NCI-H1417 (cell line): ENCODE measurements around the gene CFAP99.
"Not testable (repeated sequence)": the region's sequence is repeated elsewhere in the genome, so short reads cannot be mapped to it uniquely, and the experiment has no call there.

Source experiments
- DNase-seq, 3 experiments: peaks; one replicate each; lab custom pipeline; 2025; lab: John Stamatoyannopoulos, UW

CFAP99 gene

DNA sequence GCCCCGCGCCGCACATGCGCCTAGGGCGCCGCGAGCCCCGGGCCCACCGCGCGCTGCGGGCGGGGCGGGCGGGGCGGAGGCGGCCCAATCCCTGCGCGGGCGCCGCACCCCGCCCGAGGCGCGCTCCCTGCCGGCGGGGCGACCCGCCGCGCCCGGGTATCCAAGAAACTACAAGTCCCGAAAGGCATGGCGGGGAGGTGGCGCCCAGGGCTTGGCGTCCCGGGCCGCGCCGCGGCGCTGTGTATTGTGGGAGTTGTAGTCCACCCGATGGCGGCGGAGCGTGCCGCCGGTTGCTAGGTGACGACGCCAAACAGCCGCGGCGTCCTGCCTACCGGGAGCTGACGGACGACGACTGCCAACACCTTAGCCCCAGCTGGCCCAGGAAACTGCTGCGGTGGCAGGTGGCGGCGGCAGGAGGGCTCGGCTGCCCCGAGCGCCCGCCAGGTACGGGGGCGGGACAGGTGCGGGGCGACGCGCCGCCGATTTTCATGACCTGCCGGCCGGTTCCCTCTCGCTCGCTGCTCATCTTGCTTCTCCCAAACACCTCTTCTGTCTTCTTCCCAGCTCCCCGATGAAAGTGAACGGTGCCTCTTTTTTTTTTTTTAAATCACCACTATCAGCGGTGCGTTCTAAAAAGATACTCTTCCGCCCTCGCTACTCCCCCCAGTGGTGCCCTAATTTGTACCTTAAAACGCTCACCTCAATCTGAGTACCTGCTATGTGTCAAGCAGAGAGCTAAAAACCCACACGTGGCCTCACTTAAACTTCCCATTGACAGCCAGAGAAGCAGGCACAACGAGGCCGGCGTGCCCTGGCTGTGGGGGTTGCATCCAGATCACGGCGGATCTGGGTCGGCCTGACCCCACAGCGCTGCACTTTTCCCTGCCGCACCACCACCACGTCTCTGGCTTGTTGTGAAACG, at the start of gene CFAP99:
Gene CFAP99, plus strand, starts transcription at position 306 of the 922 bp plus-strand sequence.
- peak; percentile 97 to 99 (median 97) for DNase-seq

- no peak for DNase-seq
Measured at GRCh38 chr4:2370597-2371320, 48.0 kb upstream of the CFAP99 start.

DNA sequence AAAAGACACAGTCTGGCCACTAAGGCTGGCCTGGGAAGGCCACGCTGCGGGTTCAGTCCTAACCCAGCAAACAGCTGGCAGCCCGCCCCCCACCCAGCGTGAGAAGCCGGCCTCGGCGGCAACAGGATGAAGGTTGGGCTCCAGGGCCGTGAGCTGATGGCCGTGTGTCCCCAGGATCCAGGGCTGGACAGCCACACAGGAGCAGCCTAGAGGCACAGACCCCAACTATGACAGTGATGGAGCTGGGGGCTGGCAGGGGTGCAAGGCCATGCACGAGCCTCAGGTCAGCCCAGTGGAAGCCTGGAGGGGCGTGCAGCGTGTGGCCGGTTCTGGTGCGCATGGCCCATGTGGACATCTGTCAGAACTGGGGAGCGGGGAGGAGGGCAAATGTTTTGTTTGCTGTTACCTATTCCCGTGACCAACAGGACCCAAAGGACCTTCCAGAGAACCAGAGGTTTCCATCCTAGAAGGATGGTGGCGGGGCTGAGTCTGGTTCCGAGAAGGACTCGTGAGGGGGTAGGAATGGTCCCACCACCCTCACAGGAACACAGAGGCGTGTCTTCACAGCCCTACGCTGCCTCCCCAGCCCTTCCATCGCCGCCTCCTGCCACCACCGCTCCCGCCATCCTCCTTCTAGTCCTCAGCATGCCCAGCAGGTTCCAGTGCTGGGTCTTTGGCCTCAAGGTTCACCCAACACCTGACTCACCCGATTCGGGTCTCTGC, 46.8 kb upstream of the CFAP99 start:
- DNase-seq = no peak

GRCh38 chr4:2372488-2373030, 46.2 kb upstream of the CFAP99 start:
- DNase-seq = no peak

DNA sequence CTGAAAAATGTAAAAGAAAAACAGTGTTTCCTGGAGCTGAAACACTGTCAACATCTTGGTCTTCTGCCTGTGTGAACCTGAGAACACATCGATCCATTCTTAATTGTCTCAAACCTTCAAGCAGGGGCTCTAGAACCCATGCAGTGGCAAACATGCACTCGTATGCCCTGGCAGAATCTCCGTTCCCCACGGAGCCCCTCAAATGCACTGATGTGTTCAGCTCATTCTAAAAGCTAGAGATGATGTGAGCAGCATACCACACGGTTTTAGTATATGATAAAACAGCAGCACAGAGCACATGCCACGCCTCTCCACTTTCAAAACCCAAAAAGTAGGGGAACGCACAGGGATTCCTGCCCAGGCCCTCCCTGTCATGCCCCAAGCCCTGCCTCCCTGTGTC, 45.2 kb upstream of the CFAP99 start:
- no peak for DNase-seq

DNA sequence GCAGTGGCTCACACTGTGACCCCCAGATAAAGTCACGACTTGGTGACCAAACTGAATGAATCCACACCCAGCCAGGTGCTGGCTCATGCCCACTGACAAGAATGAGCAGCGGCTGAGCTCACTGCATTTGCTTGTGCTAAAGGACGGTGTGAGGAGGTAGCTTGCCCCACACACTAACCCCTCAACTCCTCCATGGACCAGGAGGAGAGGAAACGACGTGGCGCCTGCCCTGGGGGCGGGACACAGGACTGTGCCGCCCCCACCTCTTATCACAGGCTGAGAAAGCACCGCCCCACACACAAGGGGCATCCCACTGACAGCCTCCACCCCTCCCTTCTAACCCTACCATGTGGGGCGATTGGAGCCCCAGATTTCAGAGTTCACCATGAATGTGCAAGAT, 43.3 kb upstream of the CFAP99 start:
- DNase-seq = no peak

DNA sequence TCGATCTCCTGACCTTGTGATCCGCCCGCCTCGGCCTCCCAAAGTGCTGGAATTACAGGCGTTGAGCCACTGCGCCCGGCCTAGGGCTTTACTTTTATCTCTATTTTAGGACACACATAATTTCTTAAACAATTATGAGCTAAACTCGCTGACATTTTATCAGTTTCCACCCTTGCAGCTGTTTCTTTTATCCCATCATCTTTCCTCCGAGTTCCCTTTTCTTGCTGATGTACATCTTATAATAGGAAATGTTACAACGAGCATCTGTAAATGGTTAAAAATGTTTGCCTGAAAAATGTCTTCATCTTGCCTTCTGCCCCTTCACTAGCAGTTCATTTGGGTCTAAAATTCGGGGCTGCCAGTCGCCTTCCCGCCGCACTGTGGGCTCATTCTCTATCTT, 41.5 kb upstream of the CFAP99 start:
- DNase-seq = no peak

GRCh38 chr4:2378401-2378800, 40.4 kb upstream of the CFAP99 start:
- no peak for DNase-seq

- no peak for DNase-seq
Measured at GRCh38 chr4:2378898-2379297, 39.9 kb upstream of the CFAP99 start.

GRCh38 chr4:2380589-2380988, 38.2 kb upstream of the CFAP99 start:
- DNase-seq = not testable (repeated sequence)

DNA sequence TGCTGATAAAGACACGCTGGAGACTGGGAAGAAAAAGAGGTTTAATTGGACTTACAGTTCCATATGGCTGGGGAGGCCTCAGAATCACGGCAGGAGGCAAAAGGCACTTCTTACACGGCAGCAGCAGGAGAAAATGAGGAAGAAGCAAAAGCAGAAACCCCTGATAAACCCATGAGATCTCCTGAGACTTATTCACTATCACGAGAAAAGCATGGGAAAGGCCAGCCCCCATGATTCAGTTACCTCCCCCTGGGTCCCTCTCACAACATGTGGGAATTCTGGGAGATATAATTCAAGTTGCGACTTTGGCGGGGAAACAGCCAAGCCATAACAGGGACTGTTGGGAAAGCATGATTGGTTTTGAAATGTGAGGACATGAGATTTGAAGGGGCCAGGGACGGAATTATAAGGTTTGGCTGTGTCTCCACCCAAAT, 36.0 kb upstream of the CFAP99 start:
- not testable (repeated sequence) for DNase-seq

DNA sequence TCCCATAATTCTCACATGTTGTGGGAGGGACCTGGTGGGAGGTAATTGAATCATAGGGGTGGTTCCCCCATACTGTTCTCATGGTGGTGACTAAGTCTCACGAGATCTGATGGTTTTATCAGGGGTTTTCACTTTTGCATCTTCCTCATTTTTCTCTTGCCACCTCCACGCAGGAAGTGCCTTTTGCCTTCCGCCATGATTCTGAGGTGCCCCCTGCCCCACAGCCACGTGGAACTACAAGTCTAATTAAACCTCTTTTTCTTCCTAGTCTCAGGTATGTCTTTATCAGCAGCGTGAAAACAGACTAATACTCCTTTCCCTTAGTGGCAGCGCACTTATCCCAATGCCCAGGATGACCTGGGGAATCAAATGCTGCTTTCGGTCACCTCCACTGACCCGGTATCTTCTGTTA, 35.5 kb upstream of the CFAP99 start:
- DNase-seq = not testable (repeated sequence)

DNA sequence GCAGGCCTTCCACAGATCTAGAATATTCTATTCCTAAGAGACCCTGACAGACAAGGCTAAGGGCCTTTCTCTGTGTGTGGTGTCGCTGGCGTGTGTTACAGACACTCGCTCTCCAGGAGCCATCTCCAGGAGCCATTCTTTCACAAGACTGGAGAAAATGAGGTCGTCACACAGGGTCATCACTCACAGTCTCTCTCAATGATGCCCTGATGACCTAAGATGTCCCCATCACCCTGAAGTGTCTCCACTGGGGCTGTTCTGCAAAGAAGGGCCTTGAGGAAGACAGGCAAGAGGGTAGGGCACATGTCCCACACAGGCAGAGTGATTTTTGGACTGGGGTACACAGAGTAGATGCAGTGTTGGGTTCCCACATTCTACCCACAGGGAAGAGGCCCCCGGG, 35.0 kb upstream of the CFAP99 start:
- DNase-seq = no peak

GRCh38 chr4:2384245-2384644, 34.5 kb upstream of the CFAP99 start:
- DNase-seq = no peak

DNA sequence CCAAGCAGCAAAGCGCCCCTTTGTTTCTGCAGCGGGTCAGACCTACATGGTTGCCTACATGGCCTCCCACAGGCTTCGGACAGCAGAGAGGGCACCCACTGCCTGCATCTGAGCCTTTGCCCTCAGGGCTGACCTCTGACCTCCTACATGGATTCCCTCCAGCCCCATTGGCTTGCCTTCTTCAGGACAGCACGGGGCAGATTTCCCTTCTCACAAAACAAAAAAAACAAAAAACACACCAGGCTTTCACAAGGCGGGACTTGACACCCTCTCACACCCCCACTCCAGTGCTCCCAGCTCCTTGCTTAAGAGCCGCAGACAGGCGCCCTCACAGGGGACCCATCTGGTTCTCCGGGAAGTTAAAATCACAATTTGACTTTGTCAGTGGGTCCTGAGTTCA, 33.2 kb upstream of the CFAP99 start:
- DNase-seq = peak in 1 of 3 experiments; percentile 34

DNA sequence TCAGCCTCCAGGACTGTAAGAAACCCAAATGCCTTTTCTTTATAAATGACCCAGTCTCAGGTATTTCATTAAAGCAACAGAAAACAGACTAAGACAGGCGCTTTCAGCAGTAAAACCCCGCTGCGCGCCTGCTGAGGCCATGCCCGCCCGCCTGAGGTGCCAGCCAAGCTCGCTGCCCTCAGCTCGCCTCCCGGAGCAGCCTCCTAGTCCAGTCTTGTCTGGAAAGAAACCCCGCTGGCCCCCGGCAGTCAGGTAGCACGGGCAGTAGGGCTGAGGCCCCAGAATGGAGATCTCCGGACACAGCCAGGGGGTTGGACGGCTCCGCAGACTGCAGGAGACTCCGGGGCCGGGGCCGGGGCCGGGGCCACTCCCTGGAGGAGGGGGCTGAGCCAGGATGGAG, 32.0 kb upstream of the CFAP99 start:
- DNase-seq = no peak

GRCh38 chr4:2387218-2387617, 31.5 kb upstream of the CFAP99 start:
- no peak for DNase-seq

DNA sequence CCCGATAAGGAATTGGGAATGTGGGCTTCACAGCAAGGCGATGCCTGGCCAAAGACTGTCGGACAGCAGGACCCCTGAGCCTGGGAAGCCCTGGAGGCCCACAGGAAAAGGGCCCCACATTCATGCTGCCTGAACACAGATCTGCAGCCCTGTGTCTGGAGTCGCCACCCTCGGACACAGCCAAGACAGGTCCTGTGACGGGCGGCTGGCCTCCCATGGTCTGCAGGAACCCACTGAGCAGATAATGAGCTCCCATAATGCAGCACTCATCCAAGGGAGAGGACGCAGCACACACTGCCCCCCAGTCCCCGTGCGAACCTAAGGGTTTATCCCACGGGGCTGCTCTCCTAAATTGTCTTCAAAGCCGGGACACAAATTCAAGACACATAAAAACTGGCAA, 30.9 kb upstream of the CFAP99 start:
- DNase-seq = no peak

DNA sequence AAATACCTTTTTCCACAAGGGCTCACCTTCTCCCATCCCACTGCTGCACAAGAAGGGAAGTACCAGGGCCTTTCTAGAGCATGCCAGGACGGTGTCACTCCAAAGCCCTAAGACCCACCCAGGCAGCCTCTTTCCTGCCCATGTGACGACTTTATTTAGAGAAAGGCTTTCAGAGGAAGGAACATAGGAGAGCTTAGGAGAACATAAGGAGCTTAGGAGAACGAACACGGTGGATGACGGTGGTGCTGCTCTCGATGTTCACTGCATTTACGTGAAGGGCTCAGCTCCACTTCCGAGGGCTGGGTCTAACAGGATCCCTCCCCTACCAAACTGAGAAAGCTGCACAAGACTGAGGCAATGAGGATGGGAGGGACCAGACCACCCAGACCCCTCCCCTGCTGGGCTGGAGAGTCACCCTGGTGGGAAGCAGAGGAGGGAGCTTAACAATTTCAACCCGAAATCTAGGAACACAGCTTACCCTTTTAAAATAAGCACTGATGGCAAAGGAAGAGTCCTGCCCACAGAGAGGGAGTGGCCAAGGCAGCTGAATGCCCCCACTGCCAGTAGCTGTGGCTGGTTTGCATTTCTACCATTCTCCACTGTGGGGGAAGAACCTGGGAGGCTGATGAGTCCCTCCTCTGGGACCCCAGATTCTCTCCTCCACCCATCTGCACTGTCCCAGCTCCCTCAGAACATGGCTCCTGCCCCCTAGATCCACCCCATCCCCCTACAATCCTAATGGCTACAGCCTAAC, 30.1 kb upstream of the CFAP99 start:
- DNase-seq = no peak

- DNase-seq = no peak
Measured at GRCh38 chr4:2389691-2390090, 29.1 kb upstream of the CFAP99 start.

GRCh38 chr4:2390146-2390545, 28.6 kb upstream of the CFAP99 start:
- no peak for DNase-seq
